A673 (cell line): ENCODE data around the gene PACS2.

ENCODE experiments used
- EZH2 ChIP-seq: fragments of 200-600 bp; sonication (generic); IDR thresholded peaks from 2 replicates; pipeline ENCODE4 v1.6.1; 2017; ENCODE audit warnings: borderline replicate concordance, low read depth, mild to moderate bottlenecking, mixed read lengths, antibody characterized with exemption, low read length; ENCODE audit not compliant: poor library complexity, severe bottlenecking
- TF ChIP-seq, protein P1 (sequence below): fragments of 300-800, 200-600 bp; sonication (generic); conservative IDR thresholded peaks from 2 replicates; pipeline ENCODE4 v1.5.1; 2017; ENCODE audit warnings: low read depth, mild to moderate bottlenecking, antibody characterized with exemption, low read length, moderate library complexity, mixed read lengths

DNA sequence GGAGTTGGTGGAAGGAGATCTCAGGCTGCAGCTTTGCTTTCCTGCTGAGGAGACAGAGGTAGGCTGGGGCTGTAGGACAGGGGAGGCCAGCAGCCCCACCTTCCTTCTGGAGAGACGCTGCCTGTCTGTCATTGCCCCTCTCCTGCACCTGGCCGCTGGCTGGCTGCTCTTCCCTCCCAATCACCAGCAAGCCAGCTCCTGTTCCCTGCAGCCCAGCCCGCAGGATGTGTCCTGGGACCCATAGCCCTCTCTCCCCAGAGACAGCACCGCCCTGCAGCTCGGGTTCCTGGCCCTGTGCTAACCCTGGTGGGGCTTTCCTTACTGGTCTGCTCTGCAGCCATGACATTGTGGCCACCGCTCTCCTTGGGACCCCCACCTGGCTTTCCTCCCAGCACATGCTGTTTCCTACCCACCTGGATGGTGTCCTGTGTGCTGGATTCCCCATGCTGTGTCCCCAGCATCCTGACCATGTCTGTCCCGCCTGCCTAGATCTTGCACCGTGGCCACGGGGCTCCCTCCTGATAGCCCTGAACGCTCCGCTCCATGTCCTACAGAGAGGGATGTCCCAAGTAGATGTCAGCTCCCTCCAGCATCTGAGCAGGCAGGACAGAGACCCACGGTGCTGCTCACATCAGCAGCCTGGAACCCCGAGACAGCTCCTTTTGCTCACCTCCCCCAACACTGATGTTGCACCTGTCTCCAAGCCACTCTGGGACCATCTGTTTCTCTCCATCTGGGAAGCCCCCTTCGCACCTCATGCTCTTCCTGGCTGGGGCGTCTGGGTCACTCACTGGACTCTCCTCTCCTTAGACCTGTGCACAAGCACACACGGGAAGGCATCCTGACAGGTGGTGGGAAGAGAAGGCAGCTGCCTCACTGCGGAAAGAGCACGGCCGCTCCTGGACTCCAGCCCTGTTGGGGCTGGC lies 104.0 kb downstream of the PACS2 start:
- TF ChIP-seq, protein P1, sequence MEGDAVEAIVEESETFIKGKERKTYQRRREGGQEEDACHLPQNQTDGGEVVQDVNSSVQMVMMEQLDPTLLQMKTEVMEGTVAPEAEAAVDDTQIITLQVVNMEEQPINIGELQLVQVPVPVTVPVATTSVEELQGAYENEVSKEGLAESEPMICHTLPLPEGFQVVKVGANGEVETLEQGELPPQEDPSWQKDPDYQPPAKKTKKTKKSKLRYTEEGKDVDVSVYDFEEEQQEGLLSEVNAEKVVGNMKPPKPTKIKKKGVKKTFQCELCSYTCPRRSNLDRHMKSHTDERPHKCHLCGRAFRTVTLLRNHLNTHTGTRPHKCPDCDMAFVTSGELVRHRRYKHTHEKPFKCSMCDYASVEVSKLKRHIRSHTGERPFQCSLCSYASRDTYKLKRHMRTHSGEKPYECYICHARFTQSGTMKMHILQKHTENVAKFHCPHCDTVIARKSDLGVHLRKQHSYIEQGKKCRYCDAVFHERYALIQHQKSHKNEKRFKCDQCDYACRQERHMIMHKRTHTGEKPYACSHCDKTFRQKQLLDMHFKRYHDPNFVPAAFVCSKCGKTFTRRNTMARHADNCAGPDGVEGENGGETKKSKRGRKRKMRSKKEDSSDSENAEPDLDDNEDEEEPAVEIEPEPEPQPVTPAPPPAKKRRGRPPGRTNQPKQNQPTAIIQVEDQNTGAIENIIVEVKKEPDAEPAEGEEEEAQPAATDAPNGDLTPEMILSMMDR, result no peak
- no peak for TF ChIP-seq EZH2
